Neural progenitor cell (in vitro differentiated cells): ENCODE measurements around the gene COPS2. TPM values are rescaled to one million over a fixed set of nuclear protein-coding genes. Genes with fewer than 3 reads are reported as not detected.

Source experiments
- DNase-seq: peaks from one replicate; pipeline ENCODE4 v3.0.0-alpha.2; 2016; ENCODE audit warnings: low spot score
- H2AFZ ChIP-seq: fragments of 200-600 bp; sonication (generic); replicated peaks from 2 replicates; pipeline ENCODE4 v1.6.1; 2016; ENCODE audit warnings: antibody characterized with exemption
- H3F3A ChIP-seq: fragments of 200-600 bp; sonication (generic); 2 replicates; pipeline ENCODE4 v1.6.1; 2016; ENCODE audit warnings: antibody characterized with exemption, low read depth
- H3K27ac ChIP-seq: fragments of 200-600 bp; sonication (generic); 2 replicates; pipeline ENCODE4 v1.5.1; 2016; ENCODE audit warnings: mild to moderate bottlenecking
- H3K27me3 ChIP-seq: fragments of 200-600 bp; sonication (generic); 2 replicates; pipeline ENCODE4 v1.6.1; 2016; ENCODE audit warnings: mild to moderate bottlenecking, moderate library complexity
- H3K36me3 ChIP-seq: fragments of 200-600 bp; sonication (generic); 2 replicates; pipeline ENCODE4 v1.5.1; 2016
- H3K4me1 ChIP-seq: fragments of 200-600 bp; sonication (generic); 2 replicates; pipeline ENCODE4 v1.6.1; 2016; ENCODE audit warnings: mixed run types
- H3K4me2 ChIP-seq: fragments of 200-600 bp; sonication (generic); 2 replicates; pipeline ENCODE4 v1.6.1; 2016
- H3K4me3 ChIP-seq: fragments of 200-600 bp; sonication (generic); 2 replicates; pipeline ENCODE4 v1.5.1; 2016
- H3K79me2 ChIP-seq: fragments of 200-600 bp; sonication (generic); 2 replicates; pipeline ENCODE4 v1.6.1; 2016; ENCODE audit warnings: low read depth
- H3K9ac ChIP-seq: fragments of 200-600 bp; sonication (generic); 2 replicates; pipeline ENCODE4 v1.6.1; 2016
- H3K9me3 ChIP-seq: fragments of 200-600 bp; sonication (generic); 2 replicates; pipeline ENCODE4 v1.5.1; 2016; ENCODE audit warnings: low read depth
- H4K20me1 ChIP-seq: fragments of 200-600 bp; sonication (generic); 2 replicates; pipeline ENCODE4 v1.6.1; 2016; ENCODE audit warnings: low read depth
- H3K27ac Mint-ChIP-seq: 3 replicates; pipeline ENCODE4 v1.8.0; 2021; ENCODE audit warnings: mixed read lengths
- H3K27me3 Mint-ChIP-seq: 2 replicates; pipeline ENCODE4 v1.8.0; 2022; ENCODE audit warnings: low read depth, mild to moderate bottlenecking, inconsistent platforms, moderate library complexity, mixed read lengths; ENCODE audit not compliant: insufficient read depth
- H3K36me3 Mint-ChIP-seq: 3 replicates; pipeline ENCODE4 v1.8.0; 2021; ENCODE audit warnings: mixed read lengths
- H3K4me1 Mint-ChIP-seq: 3 replicates; pipeline ENCODE4 v1.8.0; 2021; ENCODE audit warnings: mixed read lengths
- H3K4me3 Mint-ChIP-seq: 3 replicates; pipeline ENCODE4 v1.8.0; 2021; ENCODE audit warnings: mild to moderate bottlenecking, moderate library complexity, mixed read lengths
- H3K9me3 Mint-ChIP-seq: 3 replicates; pipeline ENCODE4 v1.8.0; 2020; ENCODE audit warnings: mixed read lengths
- EZH2 ChIP-seq: fragments of 200-600 bp; sonication (generic); IDR thresholded peaks from 2 replicates; pipeline ENCODE4 v1.6.1; 2017; ENCODE audit warnings: antibody characterized with exemption, mild to moderate bottlenecking, moderate library complexity
- EZH2phosphoT487 ChIP-seq: fragments of 200-600 bp; sonication (generic); IDR thresholded peaks from 2 replicates; pipeline ENCODE4 v1.6.1; 2017; ENCODE audit warnings: antibody characterized with exemption
- total RNA-seq: library from RNA; depleted of rRNA; stranded (reverse); fragments of >200 nt; gene quantifications from 2 replicates; pipeline ENCODE4 v1.2.3, GENCODE V29; 2015; ENCODE audit warnings: low replicate concordance
- TF ChIP-seq, protein P1 (sequence below): fragments of 200-600 bp; sonication (generic); IDR thresholded peaks from 2 replicates; pipeline ENCODE4 v1.5.1; 2017; ENCODE audit warnings: antibody characterized with exemption, mild to moderate bottlenecking

The COPS2 gene
- total RNA-seq, 1 donor from 2014 or later = 163 TPM

DNA sequence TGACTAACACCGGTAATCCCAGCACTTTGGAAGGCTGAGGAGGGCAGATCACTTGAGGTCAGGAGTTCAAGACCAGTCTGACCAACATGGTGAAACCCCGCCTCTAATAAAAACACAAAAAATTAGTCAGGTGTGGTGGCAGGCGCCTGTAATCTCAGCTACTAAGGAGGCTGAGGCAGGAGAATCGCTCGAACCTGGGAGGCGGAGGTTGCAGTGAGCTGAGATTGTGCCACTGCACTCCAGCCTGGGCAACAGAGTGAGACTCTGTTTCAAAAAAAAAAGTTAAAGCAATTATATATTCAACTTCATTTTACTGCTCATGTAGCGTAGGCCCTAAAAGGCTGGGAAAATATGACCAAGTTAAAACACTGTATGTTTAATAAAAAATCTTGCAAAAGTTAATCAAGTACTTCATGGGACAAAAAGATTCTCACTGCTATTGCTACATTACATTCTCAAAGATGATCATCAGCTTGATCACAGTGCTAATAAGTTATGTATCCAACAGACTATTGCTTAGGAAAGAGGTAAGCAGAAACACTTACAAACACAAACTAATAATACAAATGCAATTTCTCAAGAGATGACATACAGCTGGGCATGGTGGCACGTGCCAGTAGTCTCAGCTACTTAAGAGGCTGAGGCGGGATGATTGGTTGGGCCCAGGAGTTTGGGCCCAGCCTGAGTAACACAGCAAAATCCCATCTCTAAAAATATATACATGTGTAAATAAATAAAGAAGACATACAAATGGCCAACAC, 2.7 kb downstream of the COPS2 start:
- Mint-ChIP-seq H3K27ac (no peak overlapping the region), H3K36me3 (no peaks in the 10 kb centered on the region), H3K4me1 (peaks cover 24% of the 10 kb centered on the region), H3K9me3 (no peaks in the 10 kb centered on the region), H3K4me3 (peak overlapping the region; percentile 59), H3K27me3 (peaks cover 2% of the 10 kb centered on the region)
- Histone ChIP-seq H3K27ac (no peak overlapping the region), H2AFZ (no peak overlapping the region), H3K4me1 (peaks cover 18% of the 10 kb centered on the region), H3K4me2 (no peak overlapping the region), H3K4me3 (no peak overlapping the region), H3F3A (peaks cover 9% of the 10 kb centered on the region), H3K79me2 (peaks cover 92% of the 10 kb centered on the region), H3K9ac (no peak overlapping the region), H3K27me3 (no peaks in the 10 kb centered on the region), H3K9me3 (no peaks in the 10 kb centered on the region), H4K20me1 (peaks cover 36% of the 10 kb centered on the region), H3K36me3 (no peaks in the 10 kb centered on the region)
- no peak for DNase-seq
- TF ChIP-seq EZH2phosphoT487 = no peak
- TF ChIP-seq, protein P1, sequence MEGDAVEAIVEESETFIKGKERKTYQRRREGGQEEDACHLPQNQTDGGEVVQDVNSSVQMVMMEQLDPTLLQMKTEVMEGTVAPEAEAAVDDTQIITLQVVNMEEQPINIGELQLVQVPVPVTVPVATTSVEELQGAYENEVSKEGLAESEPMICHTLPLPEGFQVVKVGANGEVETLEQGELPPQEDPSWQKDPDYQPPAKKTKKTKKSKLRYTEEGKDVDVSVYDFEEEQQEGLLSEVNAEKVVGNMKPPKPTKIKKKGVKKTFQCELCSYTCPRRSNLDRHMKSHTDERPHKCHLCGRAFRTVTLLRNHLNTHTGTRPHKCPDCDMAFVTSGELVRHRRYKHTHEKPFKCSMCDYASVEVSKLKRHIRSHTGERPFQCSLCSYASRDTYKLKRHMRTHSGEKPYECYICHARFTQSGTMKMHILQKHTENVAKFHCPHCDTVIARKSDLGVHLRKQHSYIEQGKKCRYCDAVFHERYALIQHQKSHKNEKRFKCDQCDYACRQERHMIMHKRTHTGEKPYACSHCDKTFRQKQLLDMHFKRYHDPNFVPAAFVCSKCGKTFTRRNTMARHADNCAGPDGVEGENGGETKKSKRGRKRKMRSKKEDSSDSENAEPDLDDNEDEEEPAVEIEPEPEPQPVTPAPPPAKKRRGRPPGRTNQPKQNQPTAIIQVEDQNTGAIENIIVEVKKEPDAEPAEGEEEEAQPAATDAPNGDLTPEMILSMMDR = no peak
- TF ChIP-seq EZH2 = no peak

DNA sequence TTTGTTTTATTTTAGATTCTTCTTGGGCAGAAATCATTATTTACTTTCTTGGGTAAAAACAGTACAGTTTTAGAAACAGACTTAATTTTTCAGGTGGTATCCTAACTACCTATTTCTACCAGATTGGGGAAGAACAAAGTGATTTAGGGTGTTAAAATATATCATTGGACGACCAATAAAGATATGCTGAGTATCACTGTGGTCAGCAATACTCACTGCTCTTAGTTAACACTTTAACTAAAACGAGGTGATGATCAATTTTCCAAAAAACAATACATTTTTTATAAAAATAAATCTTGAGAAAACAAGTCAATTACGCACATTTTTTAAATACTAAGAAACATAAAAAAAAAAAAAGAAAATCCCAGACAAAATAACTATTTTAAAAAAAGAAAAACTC, 3.6 kb downstream of the COPS2 start:
- no peaks in the 10 kb centered on the region for H3K36me3 ChIP-seq
- H3K79me2 ChIP-seq = peaks cover 96% of the 10 kb centered on the region
- peaks cover 16% of the 10 kb centered on the region for H3F3A ChIP-seq
- H3K27me3 Mint-ChIP-seq = peaks cover 2% of the 10 kb centered on the region
- no peak overlapping the region for H3K4me2 ChIP-seq
- H4K20me1 ChIP-seq = peaks cover 45% of the 10 kb centered on the region
- H3K36me3 Mint-ChIP-seq = no peaks in the 10 kb centered on the region
- H3K4me3 Mint-ChIP-seq = no peak overlapping the region
- H3K4me1 ChIP-seq = peaks cover 15% of the 10 kb centered on the region
- TF ChIP-seq, protein P1 = no peak
- no peak for TF ChIP-seq EZH2phosphoT487
- no peak for TF ChIP-seq EZH2
- H3K9me3 Mint-ChIP-seq = no peaks in the 10 kb centered on the region
- no peaks in the 10 kb centered on the region for H3K27me3 ChIP-seq
- H3K4me1 Mint-ChIP-seq = peaks cover 20% of the 10 kb centered on the region
- H3K27ac ChIP-seq = no peak overlapping the region
- no peaks in the 10 kb centered on the region for H3K9me3 ChIP-seq
- H3K4me3 ChIP-seq = no peak overlapping the region
- H3K9ac ChIP-seq = no peak overlapping the region
- DNase-seq = no peak
- no peak overlapping the region for H3K27ac Mint-ChIP-seq
- no peak overlapping the region for H2AFZ ChIP-seq

DNA sequence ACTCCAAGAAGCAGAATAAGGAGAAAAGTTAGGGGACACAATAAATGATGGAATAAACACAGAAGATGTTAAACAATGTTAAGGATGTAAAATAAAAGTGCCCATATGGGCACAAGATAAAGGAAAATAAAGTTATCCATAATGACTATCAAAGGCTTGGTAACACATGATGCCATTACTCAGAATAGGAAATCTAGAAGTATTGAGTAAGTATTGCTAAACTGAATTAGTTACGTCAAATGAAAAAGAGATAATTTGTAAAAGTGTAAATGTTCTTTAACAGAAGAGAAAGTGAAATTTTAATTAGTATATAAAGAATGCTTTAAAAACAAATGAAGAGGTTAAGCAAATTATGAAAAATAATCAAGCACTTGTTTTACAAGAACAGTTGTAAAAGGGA, 6.7 kb downstream of the COPS2 start:
- H3K36me3 Mint-ChIP-seq = no peaks in the 10 kb centered on the region

More for the DNA sequence above, 6.7 kb downstream of the COPS2 start:
- peaks cover 11% of the 10 kb centered on the region for H3K36me3 ChIP-seq
- no peak for DNase-seq
- no peak overlapping the region for H3K27ac ChIP-seq
- peaks cover 14% of the 10 kb centered on the region for H3F3A ChIP-seq
- Mint-ChIP-seq H3K27ac (no peak overlapping the region), H3K4me1 (peaks cover 2% of the 10 kb centered on the region), H3K9me3 (no peaks in the 10 kb centered on the region), H3K27me3 (no peaks in the 10 kb centered on the region), H3K4me3 (no peak overlapping the region)
- no peak overlapping the region for H3K4me3 ChIP-seq
- no peak overlapping the region for H3K4me2 ChIP-seq
- TF ChIP-seq EZH2phosphoT487 (no peak), EZH2 (no peak)
- TF ChIP-seq, protein P1 = no peak
- peaks cover 98% of the 10 kb centered on the region for H3K79me2 ChIP-seq
- no peaks in the 10 kb centered on the region for H3K27me3 ChIP-seq
- no peak overlapping the region for H2AFZ ChIP-seq
- H3K4me1 ChIP-seq = peaks cover 2% of the 10 kb centered on the region
- H4K20me1 ChIP-seq = peaks cover 51% of the 10 kb centered on the region
- H3K9ac ChIP-seq = no peak overlapping the region
- no peaks in the 10 kb centered on the region for H3K9me3 ChIP-seq
